GM15510 (cell line): ENCODE results near the gene LTK.

Source experiments
- POLR2A ChIP-seq: IDR thresholded peaks from 3 replicates; pipeline ENCODE4 v1.6.1; 2011; ENCODE audit warnings: borderline replicate concordance; ENCODE audit not compliant: insufficient read length; ENCODE audit errors: extremely low read depth

LTK gene

GRCh38 chr15:41482110-41482877, 31.3 kb downstream of the LTK start:
- no peak for TF ChIP-seq POLR2A

- no peak for TF ChIP-seq POLR2A
These were observed 33.1 kb downstream of the LTK start for GRCh38 chr15:41480396-41481140.

GRCh38 chr15:41476416-41477048, 37.1 kb downstream of the LTK start:
- no peak for TF ChIP-seq POLR2A

GRCh38 chr15:41474941-41475340, 38.7 kb downstream of the LTK start:
- TF ChIP-seq POLR2A = no peak

- no peak for TF ChIP-seq POLR2A
These were observed 39.2 kb downstream of the LTK start for GRCh38 chr15:41474436-41474835.

GRCh38 chr15:41473418-41473817, 40.2 kb downstream of the LTK start:
- no peak for TF ChIP-seq POLR2A

- TF ChIP-seq POLR2A = no peak
These were observed 46.9 kb downstream of the LTK start for GRCh38 chr15:41466711-41467110.

GRCh38 chr15:41465822-41466421, 47.7 kb downstream of the LTK start:
- TF ChIP-seq POLR2A = no peak

GRCh38 chr15:41464889-41465580, 48.6 kb downstream of the LTK start:
- TF ChIP-seq POLR2A = no peak

- TF ChIP-seq POLR2A = no peak
These were observed 51.4 kb downstream of the LTK start for GRCh38 chr15:41462084-41462795.
